GM13977 (cell line): ENCODE measurements around the gene KNTC1.
"Not testable (repeated sequence)": the region's sequence is repeated elsewhere in the genome, so short reads cannot be mapped to it uniquely, and the experiment has no call there.

Source experiments
- DNase-seq: peaks from one replicate; pipeline ENCODE4 v3.0.0; 2012; ENCODE audit warnings: low spot score
- in situ Hi-C: fragments of 300-500 bp; cut with MboI; formaldehyde crosslinking; loops from one replicate; pipeline ENCODE4 v1.12.0; 2022; ENCODE audit warnings: low sequenced_read_pairs, low pct_unique_long_range_greater_than_20kb, mixed read lengths, inconsistent platforms; ENCODE audit not compliant: unreplicated experiment
- TF ChIP-seq, protein P1 (sequence below): IDR thresholded peaks from 2 replicates; pipeline ENCODE4 v1.5.1; 2012; ENCODE audit warnings: mild to moderate bottlenecking, control low read depth; ENCODE audit not compliant: insufficient read depth; ENCODE audit errors: extremely low read depth, missing control alignments

Gene KNTC1

DNA sequence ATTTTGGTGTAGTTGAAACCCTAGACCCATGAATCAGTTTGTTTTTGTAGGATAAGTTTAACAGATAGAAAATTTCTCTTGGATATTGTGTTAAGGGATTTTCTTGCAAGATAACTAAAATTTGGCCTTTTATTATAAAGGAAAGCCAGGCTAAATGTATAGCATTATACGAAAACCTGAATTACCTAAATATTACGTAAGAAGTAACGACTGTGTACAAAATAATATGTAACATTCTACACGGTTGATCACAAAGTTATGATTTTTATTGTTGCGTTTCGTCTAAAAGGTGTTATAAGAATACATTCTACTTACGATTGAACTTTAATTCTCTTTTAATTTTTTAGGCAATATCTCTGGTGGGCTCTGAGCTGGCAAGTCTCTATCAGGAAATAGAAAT is 63.9 kb downstream of the KNTC1 start:
- TF ChIP-seq, protein P1, sequence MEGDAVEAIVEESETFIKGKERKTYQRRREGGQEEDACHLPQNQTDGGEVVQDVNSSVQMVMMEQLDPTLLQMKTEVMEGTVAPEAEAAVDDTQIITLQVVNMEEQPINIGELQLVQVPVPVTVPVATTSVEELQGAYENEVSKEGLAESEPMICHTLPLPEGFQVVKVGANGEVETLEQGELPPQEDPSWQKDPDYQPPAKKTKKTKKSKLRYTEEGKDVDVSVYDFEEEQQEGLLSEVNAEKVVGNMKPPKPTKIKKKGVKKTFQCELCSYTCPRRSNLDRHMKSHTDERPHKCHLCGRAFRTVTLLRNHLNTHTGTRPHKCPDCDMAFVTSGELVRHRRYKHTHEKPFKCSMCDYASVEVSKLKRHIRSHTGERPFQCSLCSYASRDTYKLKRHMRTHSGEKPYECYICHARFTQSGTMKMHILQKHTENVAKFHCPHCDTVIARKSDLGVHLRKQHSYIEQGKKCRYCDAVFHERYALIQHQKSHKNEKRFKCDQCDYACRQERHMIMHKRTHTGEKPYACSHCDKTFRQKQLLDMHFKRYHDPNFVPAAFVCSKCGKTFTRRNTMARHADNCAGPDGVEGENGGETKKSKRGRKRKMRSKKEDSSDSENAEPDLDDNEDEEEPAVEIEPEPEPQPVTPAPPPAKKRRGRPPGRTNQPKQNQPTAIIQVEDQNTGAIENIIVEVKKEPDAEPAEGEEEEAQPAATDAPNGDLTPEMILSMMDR = no peak
- DNase-seq = no peak
- in situ Hi-C loops = no loop called here

DNA sequence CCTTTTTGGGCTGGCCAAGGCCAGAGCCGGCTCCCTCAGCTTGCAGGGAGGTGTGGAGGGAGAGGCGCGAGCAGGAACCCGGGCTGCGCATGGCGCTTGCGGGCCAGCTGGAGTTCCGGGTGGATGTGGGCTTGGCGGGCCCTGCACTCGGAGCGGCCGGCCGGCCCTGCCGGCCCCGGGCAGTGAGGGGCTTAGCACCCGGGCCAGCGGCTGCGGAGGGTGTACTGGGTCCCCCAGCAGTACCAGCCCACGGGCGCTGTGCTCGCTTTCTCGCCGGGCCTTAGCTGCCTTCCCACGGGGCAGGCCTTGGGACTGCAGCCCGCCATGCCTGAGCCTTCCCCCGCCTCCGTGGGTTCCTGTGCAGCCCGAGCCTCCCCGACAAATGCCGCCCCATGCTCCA is 64.9 kb downstream of the KNTC1 start:
- in situ Hi-C loops, DNase-seq: not testable (repeated sequence)

DNA sequence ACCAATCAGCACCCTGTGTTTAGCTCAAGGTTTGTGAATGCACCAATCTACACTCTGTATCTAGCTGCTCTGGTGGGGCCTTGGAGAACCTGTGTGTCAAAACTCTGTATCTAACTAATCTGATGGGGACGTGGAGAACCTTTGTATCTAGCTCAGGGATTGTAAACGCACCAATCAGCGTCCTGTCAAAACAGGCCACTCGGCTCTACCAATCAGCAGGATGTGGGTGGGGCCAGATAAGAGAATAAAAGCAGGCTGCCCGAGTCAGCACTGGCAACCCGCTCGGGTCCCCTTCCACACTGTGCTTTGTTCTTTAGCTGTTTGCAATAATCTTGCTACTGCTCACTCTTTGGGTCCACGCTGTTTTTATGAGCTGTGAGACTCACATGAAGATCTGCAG is 65.5 kb downstream of the KNTC1 start:
- DNase-seq, in situ Hi-C loops: not testable (repeated sequence)

DNA sequence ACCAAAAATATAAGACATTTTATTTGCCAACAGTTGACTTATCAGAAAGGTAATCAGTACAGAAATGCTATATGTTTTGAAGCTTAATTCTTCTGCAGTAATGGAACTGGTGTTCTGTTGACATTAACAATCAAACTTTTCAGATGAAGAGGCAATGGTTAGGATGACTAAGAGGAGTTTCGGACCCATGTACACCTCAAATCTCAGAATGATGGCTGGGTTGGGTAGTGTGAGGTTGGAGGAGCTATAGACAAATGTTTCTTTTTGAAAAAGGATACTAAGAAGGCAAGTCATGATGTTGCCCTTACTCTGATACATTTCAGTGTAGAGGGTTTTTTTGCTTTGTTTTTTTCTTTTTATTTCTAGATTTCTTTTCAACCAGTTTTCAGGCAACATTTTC is 66.9 kb downstream of the KNTC1 start:
- peak; percentile 9 for DNase-seq
- in situ Hi-C loops = no loop called here
- TF ChIP-seq, protein P1 = no peak

DNA sequence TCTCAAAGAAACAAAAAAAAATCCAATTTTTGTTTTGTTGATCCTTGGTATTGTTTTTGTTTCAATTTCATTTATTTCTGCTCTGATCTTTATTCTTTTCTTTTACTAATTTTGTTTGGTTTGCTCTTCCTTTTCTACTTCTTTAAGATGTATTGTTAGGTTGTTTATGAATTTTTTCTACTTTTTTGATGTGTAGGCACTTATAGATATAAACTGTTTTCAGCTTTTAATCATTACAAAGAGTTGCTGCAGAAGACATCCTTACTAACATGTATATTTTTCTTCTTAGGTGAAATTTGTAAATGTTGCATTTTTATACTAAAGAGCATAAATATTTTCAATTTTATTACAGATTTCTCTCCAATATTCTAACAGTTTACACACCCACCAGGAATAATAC is 69.8 kb downstream of the KNTC1 start:
- no peak for DNase-seq
- TF ChIP-seq, protein P1 = no peak
- in situ Hi-C loops = no loop called here

DNA sequence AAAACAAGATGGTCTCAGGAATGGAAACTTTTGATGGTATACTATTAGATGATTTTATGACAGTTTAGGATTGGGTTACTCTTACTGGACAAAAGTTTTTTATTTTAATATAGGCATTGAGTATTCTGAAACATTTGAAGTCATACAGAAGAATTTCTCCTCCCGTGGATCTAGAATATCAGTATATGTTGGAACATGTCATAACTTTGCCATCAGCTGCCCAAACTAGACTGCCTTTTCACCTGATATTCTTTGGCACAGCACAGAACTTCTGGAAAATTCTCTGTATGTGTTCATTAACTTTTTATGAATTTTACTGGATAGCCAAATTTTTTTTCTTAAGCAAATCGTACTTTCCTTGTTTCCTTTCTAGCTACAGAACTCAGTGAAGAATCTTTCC is 75.4 kb downstream of the KNTC1 start:
- TF ChIP-seq, protein P1 = no peak
- no peak for DNase-seq
- in situ Hi-C loops = no loop called here

DNA sequence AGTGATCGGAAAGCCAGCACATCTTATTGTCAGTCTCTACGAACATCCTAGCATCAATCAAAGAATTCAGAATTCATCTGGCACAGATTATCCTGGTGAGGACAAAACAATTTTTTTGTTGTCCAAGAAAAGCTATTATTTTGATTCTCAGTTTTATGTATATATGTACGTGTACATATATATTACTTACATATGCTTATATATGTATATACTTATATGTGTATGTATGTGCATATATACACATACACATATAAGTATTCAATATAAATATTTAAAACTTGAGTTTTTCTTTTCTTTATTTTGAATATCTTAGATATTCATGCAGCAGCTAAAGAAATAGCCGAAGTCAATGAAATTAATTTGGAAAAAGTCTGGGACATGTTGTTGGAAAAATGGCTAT is 77.9 kb downstream of the KNTC1 start:
- in situ Hi-C loops = no loop called here
- DNase-seq = no peak
- TF ChIP-seq, protein P1 = no peak

DNA sequence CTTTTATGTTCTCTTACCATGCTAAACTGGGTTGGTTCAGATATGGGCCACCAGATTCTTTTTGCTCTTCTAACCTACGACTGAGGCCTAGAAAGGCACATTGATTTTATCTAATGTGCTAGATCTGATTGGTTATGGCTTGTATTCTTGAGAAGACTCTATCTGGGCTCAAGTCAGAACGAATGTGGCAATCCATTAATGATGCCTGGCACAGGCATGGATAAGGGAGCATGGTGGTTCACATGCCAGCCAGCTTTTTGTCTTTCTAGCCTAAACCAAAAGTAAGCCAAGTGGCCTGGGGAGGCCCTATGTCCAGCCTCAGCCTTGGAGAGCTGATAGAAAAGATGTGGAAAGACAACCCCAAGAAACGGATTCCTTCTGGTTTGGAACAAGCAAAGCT is 82.7 kb downstream of the KNTC1 start:
- in situ Hi-C loops = no loop called here
- DNase-seq = no peak
- TF ChIP-seq, protein P1 = no peak
